ENCODE results near the gene CLASP1.
"Not testable (repeated sequence)": the region's sequence is repeated elsewhere in the genome, so short reads cannot be mapped to it uniquely, and the experiment has no call there.

CLASP1 gene

GRCh38 chr2:121336528-121337294 is 312.6 kb downstream of the CLASP1 start:
- H3K27ac ChIP-seq = no peak overlapping the region
- TF ChIP-seq, protein P1, sequence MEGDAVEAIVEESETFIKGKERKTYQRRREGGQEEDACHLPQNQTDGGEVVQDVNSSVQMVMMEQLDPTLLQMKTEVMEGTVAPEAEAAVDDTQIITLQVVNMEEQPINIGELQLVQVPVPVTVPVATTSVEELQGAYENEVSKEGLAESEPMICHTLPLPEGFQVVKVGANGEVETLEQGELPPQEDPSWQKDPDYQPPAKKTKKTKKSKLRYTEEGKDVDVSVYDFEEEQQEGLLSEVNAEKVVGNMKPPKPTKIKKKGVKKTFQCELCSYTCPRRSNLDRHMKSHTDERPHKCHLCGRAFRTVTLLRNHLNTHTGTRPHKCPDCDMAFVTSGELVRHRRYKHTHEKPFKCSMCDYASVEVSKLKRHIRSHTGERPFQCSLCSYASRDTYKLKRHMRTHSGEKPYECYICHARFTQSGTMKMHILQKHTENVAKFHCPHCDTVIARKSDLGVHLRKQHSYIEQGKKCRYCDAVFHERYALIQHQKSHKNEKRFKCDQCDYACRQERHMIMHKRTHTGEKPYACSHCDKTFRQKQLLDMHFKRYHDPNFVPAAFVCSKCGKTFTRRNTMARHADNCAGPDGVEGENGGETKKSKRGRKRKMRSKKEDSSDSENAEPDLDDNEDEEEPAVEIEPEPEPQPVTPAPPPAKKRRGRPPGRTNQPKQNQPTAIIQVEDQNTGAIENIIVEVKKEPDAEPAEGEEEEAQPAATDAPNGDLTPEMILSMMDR (conservative IDR thresholded peaks at IDR 0.05) = no peak
- TF ChIP-seq ZFX (IDR thresholded peaks at IDR 0.05) = no peak

- H3K27ac ChIP-seq = no peak overlapping the region
- no peak for TF ChIP-seq ZFX (IDR thresholded peaks at IDR 0.05)
- TF ChIP-seq, protein P1 (conservative IDR thresholded peaks at IDR 0.05) = no peak
These were observed 313.7 kb downstream of the CLASP1 start for GRCh38 chr2:121335294-121336290.

DNA sequence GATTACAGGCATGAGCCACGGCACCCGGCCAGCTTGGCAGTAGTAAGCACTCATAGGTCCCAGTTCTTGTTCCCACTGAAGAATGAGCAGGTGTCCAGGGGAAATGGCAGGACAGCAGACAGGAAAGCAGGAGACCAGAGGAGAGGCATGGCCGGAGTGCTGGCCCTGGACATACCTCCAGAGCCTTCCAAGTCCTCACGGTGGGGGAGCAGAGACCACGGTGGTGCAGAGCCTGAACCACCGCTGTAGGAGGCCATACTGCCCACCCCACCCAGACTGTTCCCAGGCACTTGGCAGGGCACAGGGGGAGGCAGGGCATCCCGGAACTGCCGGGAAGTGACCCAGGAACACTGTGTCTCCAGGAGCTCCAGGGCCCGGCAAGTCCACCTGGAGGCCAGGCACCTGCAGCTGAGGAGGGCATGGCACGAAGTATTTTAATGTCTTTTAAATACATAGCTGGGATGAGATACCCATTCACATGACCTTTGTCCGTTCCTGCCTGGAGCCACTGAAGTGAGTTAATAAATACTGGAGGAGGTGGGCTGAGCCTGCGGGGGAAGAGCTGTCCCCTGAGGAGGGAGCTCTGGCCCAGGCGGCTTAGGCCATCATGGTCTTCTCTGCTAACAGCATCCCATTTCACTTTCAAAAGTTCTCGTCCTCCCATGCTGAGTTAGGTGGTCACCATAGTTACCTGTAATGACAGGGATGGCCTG is 314.5 kb downstream of the CLASP1 start:
- TF ChIP-seq, protein P1 (conservative IDR thresholded peaks at IDR 0.05) = no peak
- TF ChIP-seq ZFX (IDR thresholded peaks at IDR 0.05) = no peak
- no peak overlapping the region for H3K27ac ChIP-seq

- H3K27ac ChIP-seq = no peak overlapping the region
- TF ChIP-seq ZFX (IDR thresholded peaks at IDR 0.05) = no peak
- TF ChIP-seq, protein P1 (conservative IDR thresholded peaks at IDR 0.05) = no peak
These were observed 315.3 kb downstream of the CLASP1 start for GRCh38 chr2:121333834-121334558.

DNA sequence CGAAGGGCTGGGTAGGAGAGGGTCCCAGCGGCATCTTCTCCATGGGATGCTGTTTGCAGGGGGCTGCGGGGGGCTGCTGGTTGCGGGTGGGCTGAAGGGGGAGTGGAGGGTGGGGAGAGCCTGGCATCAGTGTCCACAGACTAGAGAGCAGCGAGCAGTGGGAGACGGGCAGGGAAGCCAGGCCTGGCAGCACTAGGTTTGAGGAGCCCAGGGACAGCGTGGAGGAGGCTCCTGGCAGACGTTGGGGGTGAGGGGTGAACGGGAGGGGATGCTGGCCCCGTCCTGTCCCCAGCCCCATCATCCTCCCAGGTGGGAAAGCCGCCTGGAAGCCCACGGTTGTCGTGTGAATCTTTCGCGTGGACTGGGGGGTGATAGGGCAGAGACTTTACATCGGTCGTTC is 316.0 kb downstream of the CLASP1 start:
- TF ChIP-seq, protein P1 (conservative IDR thresholded peaks at IDR 0.05) = no peak
- no peak for TF ChIP-seq ZFX (IDR thresholded peaks at IDR 0.05)
- no peak overlapping the region for H3K27ac ChIP-seq

DNA sequence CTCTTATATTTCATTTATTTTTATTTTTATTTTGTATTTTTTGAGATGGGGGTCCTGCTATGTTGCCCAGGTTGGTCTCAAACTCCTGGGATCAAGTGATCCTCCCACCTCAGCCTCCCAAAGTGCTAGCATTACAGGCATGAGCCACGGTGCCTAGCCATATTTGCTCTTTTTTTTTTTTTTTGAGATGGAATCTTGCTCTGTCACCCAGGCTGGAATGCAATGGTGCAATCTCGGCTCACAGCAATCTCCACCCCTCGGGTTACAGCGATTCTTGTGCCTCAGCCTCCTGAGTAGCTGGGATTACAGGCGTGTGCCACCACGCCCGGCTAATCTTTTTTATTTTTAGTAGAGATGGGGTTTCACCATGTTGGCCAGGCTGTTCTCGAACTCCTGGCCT is 317.9 kb downstream of the CLASP1 start:
- H3K27ac ChIP-seq = not testable (repeated sequence)

DNA sequence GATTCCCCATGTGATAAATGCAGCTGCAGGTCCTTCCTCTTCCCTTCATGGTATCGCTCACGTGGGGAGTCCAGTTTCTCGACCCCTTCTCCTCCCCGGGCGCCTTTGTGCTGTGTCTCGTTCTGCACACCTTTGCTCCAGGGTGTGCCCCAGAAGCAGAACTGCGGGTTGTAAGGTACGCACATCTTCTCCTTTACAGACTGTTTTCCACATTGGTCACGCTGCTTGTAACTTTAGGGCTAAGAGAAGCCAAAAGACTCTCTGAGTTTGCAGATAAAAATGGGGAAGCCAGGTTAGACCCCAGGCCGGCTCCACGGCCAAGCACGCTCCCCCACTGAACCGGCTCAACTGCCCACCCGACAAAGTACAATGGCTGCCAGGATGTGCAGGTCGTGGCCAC is 318.3 kb downstream of the CLASP1 start:
- TF ChIP-seq, protein P1 (conservative IDR thresholded peaks at IDR 0.05) = no peak
- no peak for TF ChIP-seq ZFX (IDR thresholded peaks at IDR 0.05)
- H3K27ac ChIP-seq = no peak overlapping the region
